Fibroblast of villous mesenchyme (primary cell): ENCODE results near the gene HNRNPUL1. TPM values are rescaled to one million over a fixed set of nuclear protein-coding genes. Genes with fewer than 3 reads are reported as not detected.

ENCODE experiments used
- DNase-seq: peaks from one replicate; pipeline ENCODE4 v3.0.0-alpha.2; 2010; ENCODE audit warnings: low read depth
- H3K4me3 ChIP-seq: 2 replicates; pipeline ENCODE4 v1.5.1; 2011; ENCODE audit warnings: low read depth, mild to moderate bottlenecking, low read length
- total RNA-seq: library from RNA; depleted of rRNA; stranded (reverse); fragments of >200 nt; gene quantifications from 2 replicates; pipeline ENCODE4 v1.2.3, GENCODE V29; 2012
- TF ChIP-seq, protein P1 (sequence below): IDR thresholded peaks from 2 replicates; pipeline ENCODE4 v1.5.1; 2012; ENCODE audit warnings: low read depth, mild to moderate bottlenecking, low read length; ENCODE audit not compliant: insufficient read depth

The HNRNPUL1 gene
- total RNA-seq, 1 donor, result 123 TPM

GRCh38 chr19:41309180-41310032, 45.2 kb downstream of the HNRNPUL1 start:
- TF ChIP-seq, protein P1, sequence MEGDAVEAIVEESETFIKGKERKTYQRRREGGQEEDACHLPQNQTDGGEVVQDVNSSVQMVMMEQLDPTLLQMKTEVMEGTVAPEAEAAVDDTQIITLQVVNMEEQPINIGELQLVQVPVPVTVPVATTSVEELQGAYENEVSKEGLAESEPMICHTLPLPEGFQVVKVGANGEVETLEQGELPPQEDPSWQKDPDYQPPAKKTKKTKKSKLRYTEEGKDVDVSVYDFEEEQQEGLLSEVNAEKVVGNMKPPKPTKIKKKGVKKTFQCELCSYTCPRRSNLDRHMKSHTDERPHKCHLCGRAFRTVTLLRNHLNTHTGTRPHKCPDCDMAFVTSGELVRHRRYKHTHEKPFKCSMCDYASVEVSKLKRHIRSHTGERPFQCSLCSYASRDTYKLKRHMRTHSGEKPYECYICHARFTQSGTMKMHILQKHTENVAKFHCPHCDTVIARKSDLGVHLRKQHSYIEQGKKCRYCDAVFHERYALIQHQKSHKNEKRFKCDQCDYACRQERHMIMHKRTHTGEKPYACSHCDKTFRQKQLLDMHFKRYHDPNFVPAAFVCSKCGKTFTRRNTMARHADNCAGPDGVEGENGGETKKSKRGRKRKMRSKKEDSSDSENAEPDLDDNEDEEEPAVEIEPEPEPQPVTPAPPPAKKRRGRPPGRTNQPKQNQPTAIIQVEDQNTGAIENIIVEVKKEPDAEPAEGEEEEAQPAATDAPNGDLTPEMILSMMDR, result no peak
- H3K4me3 ChIP-seq, result peak overlapping the region; percentile 87
- peak; percentile 37 for DNase-seq

DNA sequence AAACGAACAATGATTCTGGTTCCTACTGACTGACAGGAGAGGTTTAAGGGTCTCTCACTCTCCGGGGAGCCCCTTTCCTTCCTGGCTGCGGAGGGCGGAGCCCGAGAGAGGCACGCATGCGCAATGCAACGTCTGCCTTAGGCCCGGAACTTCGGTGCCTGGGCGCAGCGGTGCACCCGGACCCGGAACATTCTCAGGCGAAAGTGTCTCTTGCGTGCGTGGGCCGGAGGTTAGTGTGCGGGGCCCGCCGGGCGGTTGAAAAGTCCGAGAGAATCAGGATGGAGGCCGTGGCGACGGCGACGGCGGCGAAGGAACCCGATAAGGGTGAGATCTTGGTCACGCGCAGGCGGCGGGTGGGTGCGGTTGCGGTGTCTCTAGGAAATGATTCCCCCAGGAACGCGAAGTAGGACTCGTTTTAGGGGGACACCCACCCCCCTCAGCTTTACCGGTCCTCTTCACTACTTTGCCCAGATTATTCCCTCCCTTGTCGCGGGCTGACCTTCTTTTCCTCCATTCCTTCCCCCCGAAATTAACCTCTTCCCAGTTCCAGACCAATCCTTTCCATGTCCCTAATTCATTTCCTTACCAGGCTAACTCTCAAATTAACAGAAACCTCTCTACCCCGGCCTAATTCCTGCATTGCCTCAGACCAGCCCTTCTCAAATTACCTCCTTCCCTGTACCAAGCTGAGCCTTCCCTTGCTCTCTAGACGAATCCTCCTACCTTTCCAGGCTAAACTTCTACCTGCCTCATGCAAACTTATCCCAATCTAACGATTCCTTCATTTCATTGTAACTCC, 46.1 kb downstream of the HNRNPUL1 start, which contains the start of gene CCDC97:
CCDC97 (plus strand) TSS at position 140 of the 799 bp plus-strand sequence; CDS start at position 279, 139 bp downstream.
- TF ChIP-seq, protein P1, result no peak
- peak; percentile 91 for DNase-seq
- peak within 1 kb of the TSS; percentile 87 for H3K4me3 ChIP-seq

GRCh38 chr19:41311072-41311471, 46.9 kb downstream of the HNRNPUL1 start:
- peak overlapping the region; percentile 87 for H3K4me3 ChIP-seq
- DNase-seq, result peak; percentile 27
- TF ChIP-seq, protein P1, result no peak

DNA sequence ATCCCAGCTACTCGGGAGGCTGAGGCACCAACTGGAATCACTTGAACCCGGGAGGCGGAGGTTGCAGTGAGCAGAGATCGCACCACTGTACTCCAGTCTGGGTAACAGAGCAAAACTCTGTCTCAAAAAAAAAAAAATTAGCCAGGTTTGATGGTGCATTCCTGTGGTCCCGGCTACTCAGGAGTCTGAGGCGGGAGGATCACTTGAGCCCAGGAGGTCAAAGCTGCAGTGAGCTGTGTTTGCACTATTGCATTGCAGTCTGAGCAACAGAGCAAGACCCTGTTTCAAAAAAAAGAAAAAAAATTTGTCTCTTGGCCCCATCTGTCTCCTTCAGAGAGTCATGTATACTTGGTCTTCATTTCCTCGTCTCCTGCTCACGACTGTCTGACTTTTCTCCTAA, 47.4 kb downstream of the HNRNPUL1 start:
- DNase-seq, result no peak
- H3K4me3 ChIP-seq, result peak overlapping the region; percentile 87
- TF ChIP-seq, protein P1, result no peak

GRCh38 chr19:41316306-41316920, 52.2 kb downstream of the HNRNPUL1 start:
- no peak overlapping the region for H3K4me3 ChIP-seq
- no peak for DNase-seq
- TF ChIP-seq, protein P1, result no peak

DNA sequence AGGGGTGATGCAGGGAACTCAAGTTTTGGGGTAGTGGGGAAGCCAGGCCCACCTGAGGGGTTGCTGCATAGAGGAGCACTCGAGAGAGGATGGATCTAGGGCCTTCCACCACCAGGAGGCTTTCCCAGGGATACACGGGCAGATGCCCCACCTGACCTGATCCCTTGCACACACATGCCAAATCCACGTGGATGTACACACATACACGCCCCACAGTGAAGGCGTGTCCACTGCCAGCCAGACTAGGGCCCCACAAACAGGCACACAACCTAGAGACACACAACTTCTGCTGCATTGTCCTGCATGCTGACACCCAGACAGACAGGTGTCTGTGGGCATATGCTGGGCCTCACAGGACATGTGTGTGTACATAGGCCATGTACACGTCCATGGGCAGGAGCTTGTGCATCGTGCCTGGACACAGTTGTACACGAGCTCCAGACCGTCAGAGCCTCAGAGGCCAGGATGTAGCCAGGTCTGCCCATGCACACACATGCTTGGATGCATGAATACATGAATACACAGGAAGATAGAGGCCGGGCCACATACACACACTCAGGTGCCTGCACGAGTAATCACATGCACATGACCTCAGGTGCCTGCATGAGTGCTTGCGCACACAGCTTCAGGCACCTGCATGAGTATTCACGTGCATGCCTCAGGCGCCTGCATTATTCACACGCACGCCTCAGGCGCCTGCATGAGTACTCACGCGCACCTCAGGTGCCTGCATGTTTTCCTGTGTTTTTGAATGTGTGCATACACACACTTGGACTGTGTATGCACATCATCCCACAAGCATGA, 54.7 kb downstream of the HNRNPUL1 start:
- TF ChIP-seq, protein P1, result no peak
- H3K4me3 ChIP-seq, result no peak overlapping the region
- DNase-seq, result no peak
